Measurements from ENCODE around the gene IL10RA.

DNA sequence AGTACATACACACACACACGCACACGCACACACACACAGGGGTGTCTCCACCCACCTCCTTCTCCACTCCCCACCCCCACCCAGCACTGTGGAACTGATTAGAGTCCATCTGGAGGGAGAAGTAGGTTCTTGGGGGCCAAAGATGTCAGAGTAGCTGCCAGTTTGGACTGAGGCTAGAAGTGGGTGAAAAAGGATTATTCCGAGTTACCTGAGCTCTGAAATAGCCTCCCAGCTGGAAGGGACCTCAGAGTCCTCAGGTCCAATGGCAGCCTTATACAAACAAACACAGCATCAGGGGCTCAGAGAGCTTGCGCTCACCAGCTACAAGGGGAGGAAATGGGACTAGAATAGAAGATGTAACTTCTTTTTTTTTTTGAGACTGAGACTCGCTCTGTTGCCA, 20.8 kb downstream of the IL10RA start:
- TF ChIP-seq, protein P1, sequence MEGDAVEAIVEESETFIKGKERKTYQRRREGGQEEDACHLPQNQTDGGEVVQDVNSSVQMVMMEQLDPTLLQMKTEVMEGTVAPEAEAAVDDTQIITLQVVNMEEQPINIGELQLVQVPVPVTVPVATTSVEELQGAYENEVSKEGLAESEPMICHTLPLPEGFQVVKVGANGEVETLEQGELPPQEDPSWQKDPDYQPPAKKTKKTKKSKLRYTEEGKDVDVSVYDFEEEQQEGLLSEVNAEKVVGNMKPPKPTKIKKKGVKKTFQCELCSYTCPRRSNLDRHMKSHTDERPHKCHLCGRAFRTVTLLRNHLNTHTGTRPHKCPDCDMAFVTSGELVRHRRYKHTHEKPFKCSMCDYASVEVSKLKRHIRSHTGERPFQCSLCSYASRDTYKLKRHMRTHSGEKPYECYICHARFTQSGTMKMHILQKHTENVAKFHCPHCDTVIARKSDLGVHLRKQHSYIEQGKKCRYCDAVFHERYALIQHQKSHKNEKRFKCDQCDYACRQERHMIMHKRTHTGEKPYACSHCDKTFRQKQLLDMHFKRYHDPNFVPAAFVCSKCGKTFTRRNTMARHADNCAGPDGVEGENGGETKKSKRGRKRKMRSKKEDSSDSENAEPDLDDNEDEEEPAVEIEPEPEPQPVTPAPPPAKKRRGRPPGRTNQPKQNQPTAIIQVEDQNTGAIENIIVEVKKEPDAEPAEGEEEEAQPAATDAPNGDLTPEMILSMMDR (IDR thresholded peaks at IDR 0.05; ENCODE audit: low read length) = no peak
- TF ChIP-seq EZH2 (optimal IDR thresholded peaks at IDR 0.05; ENCODE audit: low read depth, low read length) = no peak
- TF ChIP-seq EZH2phosphoT487 (IDR thresholded peaks at IDR 0.05; ENCODE audit: low read length) = no peak

Measured in MM.1S (cell line).